AG10803 (cell line): Measurements from ENCODE around the gene KCNJ12.
"Not testable (repeated sequence)": the region's sequence is repeated elsewhere in the genome, so short reads cannot be mapped to it uniquely, and the experiment has no call there.

Experiments used
- DNase-seq: peaks from one replicate; pipeline ENCODE4 v3.0.0; 2010; ENCODE audit warnings: low read depth
- H3K4me3 ChIP-seq: 2 replicates; pipeline ENCODE4 v1.5.1; 2011; ENCODE audit warnings: mild to moderate bottlenecking, low read length, control low read depth
- TF ChIP-seq, protein P1 (sequence below): conservative IDR thresholded peaks from 2 replicates; pipeline ENCODE4 v1.5.1; 2011; ENCODE audit warnings: mild to moderate bottlenecking, low read length, control low read depth, inconsistent platforms

Gene KCNJ12

DNA sequence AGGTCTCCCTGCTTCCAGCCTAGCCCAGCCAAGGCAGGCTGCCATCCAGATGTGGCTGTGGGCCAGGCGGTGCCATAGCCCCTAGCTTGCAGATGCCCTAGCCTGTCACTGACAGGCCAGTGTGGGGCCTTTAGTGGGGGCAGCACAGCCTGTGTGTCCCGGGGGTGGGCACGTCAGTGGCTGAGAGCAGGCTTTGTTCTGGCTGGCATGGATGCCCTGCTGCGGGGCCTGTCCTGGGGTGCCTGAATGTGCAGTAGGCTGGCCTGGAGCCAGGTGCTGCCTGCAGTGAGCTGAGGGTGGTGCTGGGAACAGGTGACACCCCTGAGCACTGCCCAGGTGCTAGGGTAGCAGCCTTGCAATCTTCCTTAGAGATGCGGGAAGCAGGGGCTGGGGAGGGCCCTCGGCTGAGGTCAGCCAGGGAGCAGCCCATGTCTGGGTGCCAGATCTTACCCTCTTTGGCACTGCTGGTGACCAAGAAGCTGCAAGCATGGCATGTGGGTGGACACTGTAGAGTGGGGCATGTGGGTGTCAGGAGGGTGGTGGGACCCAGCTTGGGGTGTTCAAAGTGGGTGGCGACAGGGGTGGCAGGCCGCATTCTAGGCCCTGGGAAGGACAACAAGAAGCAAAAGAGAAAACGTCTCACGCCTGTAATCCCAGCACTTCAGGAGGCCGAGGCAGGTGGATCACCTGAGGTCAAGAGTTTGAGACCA, 37.6 kb downstream of the KCNJ12 start:
- not testable (repeated sequence) for H3K4me3 ChIP-seq, DNase-seq

DNA sequence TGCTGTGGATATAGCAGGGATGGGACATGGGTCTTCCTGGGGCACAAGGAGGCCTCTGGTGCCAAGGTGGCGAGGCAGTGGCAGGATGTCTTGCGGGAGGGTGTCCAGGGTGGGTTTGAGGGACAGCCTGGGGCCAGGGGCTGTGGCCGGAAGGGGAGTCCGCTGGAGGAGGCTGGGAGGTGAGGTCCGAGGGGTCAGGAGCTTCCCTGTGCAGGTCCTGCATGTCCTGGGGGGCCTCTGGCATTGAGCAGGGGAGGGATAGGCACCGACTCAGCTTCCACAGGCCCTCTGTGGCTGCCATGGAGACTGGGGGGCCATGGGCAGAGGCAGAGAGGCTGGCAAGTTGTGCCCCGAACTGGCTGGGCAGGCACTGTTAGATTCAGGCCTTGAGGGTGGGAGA, 38.5 kb downstream of the KCNJ12 start:
- not testable (repeated sequence) for DNase-seq, H3K4me3 ChIP-seq

DNA sequence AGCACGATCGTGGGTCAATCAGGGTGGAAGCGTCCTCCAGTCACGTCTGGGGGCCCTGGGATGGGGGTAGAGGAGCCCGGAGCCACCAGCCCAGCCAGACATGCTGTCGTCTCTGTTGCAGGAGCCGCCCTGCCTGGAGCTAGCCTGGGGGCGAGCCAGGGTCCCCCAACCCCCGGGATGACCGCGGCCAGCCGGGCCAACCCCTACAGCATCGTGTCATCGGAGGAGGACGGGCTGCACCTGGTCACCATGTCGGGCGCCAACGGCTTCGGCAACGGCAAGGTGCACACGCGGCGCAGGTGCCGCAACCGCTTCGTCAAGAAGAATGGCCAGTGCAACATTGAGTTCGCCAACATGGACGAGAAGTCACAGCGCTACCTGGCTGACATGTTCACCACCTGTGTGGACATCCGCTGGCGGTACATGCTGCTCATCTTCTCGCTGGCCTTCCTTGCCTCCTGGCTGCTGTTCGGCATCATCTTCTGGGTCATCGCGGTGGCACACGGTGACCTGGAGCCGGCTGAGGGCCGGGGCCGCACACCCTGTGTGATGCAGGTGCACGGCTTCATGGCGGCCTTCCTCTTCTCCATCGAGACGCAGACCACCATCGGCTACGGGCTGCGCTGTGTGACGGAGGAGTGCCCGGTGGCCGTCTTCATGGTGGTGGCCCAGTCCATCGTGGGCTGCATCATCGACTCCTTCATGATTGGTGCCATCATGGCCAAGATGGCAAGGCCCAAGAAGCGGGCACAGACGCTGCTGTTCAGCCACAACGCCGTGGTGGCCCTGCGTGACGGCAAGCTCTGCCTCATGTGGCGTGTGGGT, 39.2 kb downstream of the KCNJ12 start:
- not testable (repeated sequence) for H3K4me3 ChIP-seq, DNase-seq

DNA sequence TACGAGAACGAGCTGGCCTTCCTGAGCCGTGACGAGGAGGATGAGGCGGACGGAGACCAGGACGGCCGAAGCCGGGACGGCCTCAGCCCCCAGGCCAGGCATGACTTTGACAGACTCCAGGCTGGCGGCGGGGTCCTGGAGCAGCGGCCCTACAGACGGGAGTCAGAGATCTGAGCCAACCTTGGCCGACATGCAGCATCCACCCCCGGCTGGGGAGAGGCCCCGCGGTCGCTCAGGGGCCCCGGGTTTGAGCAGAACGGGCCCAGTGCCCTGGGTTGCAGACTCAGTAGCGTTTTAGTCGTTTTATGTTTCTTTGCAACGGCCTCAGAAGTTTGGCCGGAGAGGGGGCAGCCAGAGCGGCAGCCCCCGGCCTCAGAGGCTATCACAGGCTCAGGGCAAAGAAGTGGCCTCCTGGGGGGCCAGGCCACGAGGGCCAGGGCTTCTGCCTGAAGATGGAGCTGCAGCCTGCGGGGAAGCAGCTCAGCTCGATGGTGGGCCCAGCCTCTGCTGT, 40.4 kb downstream of the KCNJ12 start:
- DNase-seq, H3K4me3 ChIP-seq: not testable (repeated sequence)

DNA sequence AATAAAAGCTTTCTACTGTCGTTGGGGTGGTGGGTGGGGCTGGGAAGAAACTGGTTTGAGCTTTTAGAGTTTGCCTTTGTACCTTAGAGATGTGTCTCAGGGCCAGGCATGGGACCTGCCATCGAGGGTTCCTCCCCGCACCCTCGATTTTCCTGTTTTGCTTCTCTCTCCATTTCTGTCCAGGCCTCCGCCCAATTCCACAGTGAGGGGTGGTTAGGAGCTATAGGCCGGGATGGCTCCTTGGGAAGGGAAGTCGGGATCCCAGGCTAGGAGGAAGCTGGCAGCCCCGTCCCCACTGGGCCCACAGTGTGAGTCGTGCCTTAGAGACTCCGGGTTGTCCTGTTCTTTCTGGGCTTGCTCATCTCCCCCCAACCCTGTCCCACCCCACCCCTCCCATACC, 41.2 kb downstream of the KCNJ12 start:
- DNase-seq, H3K4me3 ChIP-seq: not testable (repeated sequence)

DNA sequence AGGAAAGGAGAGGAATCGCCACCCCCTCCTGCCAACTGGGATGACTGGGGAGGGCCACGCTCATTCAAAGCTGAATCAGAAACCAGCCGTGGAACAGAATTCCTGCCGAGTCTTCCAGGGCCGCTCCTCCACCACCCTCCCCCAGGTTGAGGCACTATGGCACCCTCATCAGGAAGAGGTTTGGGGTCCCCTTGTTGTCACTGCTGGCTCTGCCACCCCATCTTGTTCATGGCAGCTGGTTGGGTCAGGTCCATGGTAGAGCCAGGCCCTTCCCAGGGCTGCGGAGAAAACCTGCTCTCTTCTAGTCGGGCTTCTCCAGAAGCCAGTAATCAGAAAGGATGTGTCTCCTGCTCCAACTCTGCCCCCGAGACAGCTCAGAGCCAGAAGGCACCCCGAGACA, 41.8 kb downstream of the KCNJ12 start:
- no peak overlapping the region for H3K4me3 ChIP-seq
- TF ChIP-seq, protein P1, sequence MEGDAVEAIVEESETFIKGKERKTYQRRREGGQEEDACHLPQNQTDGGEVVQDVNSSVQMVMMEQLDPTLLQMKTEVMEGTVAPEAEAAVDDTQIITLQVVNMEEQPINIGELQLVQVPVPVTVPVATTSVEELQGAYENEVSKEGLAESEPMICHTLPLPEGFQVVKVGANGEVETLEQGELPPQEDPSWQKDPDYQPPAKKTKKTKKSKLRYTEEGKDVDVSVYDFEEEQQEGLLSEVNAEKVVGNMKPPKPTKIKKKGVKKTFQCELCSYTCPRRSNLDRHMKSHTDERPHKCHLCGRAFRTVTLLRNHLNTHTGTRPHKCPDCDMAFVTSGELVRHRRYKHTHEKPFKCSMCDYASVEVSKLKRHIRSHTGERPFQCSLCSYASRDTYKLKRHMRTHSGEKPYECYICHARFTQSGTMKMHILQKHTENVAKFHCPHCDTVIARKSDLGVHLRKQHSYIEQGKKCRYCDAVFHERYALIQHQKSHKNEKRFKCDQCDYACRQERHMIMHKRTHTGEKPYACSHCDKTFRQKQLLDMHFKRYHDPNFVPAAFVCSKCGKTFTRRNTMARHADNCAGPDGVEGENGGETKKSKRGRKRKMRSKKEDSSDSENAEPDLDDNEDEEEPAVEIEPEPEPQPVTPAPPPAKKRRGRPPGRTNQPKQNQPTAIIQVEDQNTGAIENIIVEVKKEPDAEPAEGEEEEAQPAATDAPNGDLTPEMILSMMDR = no peak
- no peak for DNase-seq

DNA sequence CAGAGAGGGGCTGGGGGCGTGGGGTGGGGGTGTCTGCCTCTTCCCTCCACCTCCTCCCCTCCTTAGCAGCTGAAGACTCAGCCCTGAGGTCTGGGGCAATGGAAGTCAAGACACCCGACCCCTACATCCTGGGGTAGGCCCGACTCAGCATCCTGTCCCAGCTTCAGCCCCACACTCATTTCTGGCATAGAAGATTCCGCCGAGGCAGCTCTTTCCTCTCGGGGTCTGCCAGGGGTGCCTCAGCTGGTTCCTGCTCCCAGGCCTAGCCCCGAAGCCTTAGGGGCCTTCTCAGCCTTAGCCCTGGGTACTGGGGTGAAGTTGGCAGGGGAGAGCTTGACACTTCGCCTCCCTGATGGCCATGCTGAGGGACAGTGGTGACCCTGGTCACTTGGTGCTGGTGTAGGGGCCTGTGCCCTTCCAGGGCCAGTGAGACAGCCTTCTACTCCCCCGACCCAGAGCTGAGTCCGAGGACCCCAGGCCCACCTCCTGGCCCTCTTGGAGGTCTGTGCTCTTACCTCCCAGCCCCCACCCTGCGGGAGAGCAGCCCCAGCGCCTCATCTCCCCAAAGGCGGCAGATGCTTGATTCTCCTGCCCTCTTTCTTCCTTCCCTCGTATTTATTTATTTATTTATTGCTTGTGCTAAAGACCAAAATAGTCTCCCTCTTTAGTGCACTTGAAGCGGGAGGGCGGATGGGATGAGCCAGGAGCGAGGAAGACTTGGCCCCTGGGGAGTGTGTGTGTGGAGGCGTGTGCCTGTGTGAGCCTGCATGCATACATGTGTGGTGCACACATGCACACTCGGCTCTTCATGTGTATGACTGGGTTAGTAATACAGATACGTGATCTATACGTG, 42.5 kb downstream of the KCNJ12 start:
- TF ChIP-seq, protein P1 = no peak
- no peak for DNase-seq
- no peak overlapping the region for H3K4me3 ChIP-seq

DNA sequence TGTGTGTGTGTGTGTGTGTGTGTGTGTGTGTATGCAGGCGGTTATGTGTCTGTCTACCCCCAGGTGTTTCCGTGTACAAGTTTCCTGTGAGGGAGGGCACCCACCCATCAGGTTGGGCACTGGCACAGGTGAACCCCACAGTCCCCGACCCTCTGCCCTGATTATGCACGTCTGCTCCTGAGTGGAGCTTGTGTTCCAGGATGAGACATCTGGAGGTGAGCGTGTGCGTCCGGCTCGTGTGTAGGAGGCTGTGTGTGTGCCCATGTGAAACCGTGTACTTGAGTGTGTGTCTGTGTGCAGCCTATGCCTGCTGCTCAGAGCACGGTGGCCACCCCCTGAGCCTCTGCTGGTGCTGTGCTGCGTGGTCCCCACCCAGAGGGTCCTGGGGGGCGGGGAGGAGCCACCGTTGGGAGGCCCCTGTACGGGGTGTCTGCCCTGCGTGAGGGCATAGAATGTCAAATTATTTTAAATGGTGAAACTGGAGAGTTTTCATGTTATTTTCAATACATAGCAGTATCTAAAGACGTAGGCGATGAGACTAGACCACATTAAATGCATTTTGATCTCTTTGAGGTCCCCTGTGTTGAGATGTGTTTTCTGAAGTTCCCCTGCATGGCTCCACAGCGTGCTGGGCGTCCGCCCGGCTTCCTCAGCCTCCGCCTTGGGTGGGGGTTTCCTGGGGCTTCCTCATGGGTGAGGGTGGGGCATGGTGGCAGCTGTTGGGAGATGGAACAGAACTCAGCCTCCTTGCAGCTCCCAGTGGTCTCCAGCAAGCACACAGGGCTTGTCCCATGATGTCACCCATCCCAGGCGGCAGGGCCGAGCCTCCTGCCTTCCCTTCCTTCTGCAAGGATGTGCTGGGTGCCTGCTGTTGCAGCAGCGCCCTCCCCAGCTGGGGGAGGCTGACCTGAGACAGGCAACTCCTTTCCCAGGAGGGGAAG, 43.4 kb downstream of the KCNJ12 start:
- no peak for DNase-seq
- H3K4me3 ChIP-seq = no peak overlapping the region
- TF ChIP-seq, protein P1 = no peak

DNA sequence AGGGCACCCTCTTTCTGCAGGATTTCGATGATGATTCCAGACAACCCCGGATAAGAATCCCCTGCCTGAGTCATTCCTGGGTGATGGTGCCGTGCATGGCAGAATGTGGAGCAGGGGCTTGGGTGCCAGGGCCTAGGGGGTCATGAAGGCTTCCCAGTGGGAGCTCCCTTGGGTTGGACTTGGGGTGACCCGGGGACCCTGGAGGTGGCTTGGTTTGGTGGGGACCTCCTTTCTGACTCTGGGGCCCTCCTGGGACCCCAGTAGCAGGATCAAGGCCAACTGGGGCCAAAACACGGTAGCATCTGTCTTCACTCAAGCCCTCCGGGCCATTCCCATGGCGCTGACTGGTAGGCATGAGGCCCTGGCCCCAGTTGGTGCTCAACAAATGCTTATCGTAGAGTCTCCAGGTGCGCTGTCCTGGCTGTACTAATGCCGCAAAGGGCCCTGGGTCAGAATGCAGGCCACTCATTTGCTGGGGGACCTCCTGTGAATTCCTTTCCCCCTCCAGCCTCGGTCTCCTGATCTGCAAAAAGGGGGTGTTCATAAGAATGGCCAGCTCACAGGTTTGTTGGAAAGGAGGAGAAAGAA, 44.4 kb downstream of the KCNJ12 start:
- not testable (repeated sequence) for H3K4me3 ChIP-seq, DNase-seq

DNA sequence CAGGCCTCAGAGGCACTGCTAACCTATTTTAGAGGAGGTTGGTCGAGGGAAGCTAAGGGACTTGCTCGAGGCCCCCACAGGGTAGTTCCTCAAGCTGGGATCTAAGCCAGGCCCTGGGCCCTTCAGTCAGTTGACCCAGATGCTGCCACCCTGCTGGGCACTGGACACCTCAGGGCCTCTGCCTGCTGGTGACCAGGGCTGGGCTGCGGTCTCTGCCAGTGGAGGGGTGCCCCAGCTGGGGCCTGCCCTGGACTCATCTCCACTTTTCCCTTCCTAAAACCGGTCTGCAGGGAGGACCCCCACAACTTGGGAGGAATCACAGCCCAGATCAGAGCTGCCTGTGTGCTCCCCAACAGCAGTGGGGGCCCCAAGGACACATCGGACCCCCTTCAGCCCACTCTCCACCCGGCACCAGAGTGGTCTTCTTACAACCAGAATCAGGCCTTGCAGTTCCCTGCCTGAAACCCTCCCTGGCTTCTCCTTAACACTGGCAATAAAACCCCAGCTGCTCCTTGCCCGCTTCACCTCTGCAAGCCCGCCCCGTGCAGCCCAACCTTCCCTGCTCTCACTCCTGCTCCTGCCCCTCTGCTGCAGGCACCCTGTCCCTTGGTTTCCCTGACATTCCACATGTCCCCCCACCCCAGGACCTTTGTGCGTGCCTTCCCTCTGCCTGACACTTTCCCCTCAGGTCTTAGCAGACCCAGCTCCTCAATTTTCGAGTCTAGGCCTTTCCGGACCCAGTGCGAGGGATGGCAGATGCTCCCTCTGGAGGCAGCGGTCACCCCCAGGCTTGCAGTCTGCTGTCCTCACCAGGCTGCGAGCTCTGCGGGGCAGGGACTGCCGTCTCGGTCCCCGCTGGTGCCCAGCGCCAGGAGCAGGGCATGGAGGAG, 45.5 kb downstream of the KCNJ12 start:
- H3K4me3 ChIP-seq, DNase-seq: not testable (repeated sequence)

DNA sequence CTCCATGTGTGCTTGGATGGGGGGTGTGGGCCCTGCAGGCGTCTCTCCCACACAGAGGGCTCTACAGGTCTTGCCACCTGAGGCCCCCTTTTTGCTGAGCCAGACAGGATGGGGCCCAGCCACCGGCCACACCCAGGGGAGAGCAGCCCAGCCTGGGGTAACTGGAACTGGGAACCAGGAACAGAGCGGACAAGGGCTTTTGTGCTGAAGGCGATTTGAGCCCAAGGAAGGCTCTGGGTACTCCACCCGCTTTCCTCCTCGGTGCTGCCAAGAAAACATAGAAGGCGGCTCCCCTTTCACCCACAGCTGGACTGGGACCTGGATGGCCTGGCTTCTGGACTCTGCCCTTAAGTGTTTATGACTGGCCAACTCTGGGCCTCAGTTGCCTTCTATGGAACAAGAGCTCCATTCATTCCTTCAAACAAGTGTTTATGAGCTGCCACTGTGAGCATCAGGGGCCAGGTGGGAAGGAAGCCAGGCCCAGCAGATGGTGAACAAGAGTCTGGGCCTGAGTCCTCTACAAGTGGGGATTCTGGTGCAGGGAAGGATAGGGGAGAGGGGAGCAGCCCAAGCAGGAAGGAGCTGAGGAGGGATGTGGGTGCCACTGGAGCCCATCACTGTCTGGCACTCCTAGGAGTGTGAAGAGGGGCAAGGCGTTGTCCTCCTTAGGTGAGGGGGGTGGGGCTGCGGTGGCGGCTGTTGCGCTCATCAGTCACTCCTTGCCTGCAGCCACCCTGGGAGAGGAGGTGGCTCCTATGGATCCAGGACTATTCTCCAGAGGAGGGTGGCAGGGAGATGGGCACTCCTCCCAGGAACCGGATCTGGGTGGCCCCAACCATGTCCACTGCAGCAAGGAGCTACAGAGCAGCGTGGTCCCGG, 46.4 kb downstream of the KCNJ12 start:
- not testable (repeated sequence) for H3K4me3 ChIP-seq, DNase-seq

DNA sequence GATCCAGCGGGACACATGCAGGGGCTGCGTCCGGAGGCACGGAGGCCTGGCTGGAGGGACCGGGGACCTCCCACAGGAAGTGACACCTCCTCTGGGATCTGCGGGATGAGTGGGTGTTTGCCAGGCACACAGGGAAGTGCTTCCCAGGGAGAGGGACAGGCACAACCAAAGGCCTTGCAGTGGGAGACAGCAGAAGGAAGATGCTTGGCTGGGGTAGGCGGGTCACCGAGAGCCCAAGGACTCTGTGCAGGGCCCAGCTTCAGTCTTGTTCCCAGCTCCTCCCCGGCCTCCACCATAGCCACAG, 47.0 kb downstream of the KCNJ12 start:
- DNase-seq = peak; percentile 17
- H3K4me3 ChIP-seq = not testable (repeated sequence)
